GM21723 (cell line): Measurements from ENCODE around the gene LDLRAP1.

ENCODE experiments used
- ATAC-seq: cut with Tn5 transposase; IDR thresholded peaks from one replicate; pipeline ENCODE4 v1.9.1; 2021; ENCODE audit warnings: mild to moderate bottlenecking, moderate library complexity; ENCODE audit not compliant: unreplicated experiment

The LDLRAP1 gene

GRCh38 chr1:25561421-25562100 is 18.2 kb downstream of the LDLRAP1 start:
- ATAC-seq = no peak

- ATAC-seq = no peak
These were observed 18.9 kb downstream of the LDLRAP1 start for GRCh38 chr1:25562101-25562927.

GRCh38 chr1:25562928-25563283 is 19.5 kb downstream of the LDLRAP1 start:
- ATAC-seq = no peak

- ATAC-seq = no peak
These were observed 20.2 kb downstream of the LDLRAP1 start for GRCh38 chr1:25563330-25564215.

GRCh38 chr1:25564777-25565574 is 21.6 kb downstream of the LDLRAP1 start:
- ATAC-seq = no peak

- ATAC-seq = no peak
These were observed 22.2 kb downstream of the LDLRAP1 start for GRCh38 chr1:25565626-25566025.

- no peak for ATAC-seq
These were observed 22.8 kb downstream of the LDLRAP1 start for GRCh38 chr1:25566176-25566729.

GRCh38 chr1:25566730-25567341 is 23.4 kb downstream of the LDLRAP1 start:
- no peak for ATAC-seq

- ATAC-seq = no peak
These were observed 24.3 kb downstream of the LDLRAP1 start for GRCh38 chr1:25567710-25568089.

GRCh38 chr1:25568090-25568833 is 24.9 kb downstream of the LDLRAP1 start:
- ATAC-seq = no peak

GRCh38 chr1:25568834-25569596 is 25.6 kb downstream of the LDLRAP1 start:
- ATAC-seq = no peak

GRCh38 chr1:25569597-25570396 is 26.4 kb downstream of the LDLRAP1 start:
- no peak for ATAC-seq

GRCh38 chr1:25570798-25571521 is 27.6 kb downstream of the LDLRAP1 start:
- no peak for ATAC-seq

GRCh38 chr1:25571522-25571970 is 28.1 kb downstream of the LDLRAP1 start:
- ATAC-seq = no peak

- no peak for ATAC-seq
These were observed 28.7 kb downstream of the LDLRAP1 start for GRCh38 chr1:25572107-25572506.

GRCh38 chr1:25572708-25573590 is 29.5 kb downstream of the LDLRAP1 start:
- no peak for ATAC-seq
